Posterior cingulate gyrus (tissue), 11 donors: ENCODE data around the gene LECT2.

Experiments
- DNase-seq, 10 donors: peaks; one replicate each; pipeline versions ENCODE4 v3.0.0 to v3.0.0-alpha.2; 2020 to 2021; ENCODE audit warnings: mixed read lengths in 3 of 10
- intact Hi-C: fragments of 100-400 bp; cut with DNase I; formaldehyde crosslinking; loops from one replicate; pipeline ENCODE4 v1.15.1; 2023

The LECT2 gene

DNA sequence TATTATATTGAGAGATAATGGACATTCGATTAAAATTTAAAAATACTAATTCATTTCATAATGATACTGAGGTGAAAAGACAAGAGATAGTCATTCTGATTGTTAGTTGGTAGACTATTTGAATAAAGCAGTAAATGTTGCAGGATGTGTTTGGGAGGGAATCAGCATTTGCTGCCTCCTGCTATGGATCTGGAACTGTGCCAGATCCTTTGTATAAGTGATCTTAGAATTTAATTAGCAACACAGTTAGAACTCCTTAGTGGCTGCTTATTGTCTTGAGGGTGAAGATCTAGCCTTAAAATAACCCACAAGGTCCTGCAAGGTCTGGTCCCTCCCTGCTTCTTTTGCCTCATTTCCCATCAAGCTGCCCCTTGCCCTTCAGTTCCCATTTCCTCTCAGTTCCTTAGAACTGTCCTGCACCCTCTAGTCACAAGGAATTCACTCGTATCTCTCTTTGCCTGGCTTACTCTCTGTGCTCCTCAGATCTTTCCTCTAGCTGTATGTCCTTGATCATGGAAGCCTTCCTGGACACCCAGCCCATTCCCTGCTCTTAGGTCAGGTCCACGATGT, 12.5 kb downstream of the LECT2 start:
- intact Hi-C loops = loop anchor here (10.0 kb wide), 1 partner anchor 143 kb away; no protein-coding TSS in a partner anchor
- no peak for DNase-seq

- no peak for DNase-seq
- intact Hi-C loops = loop anchor here (10.0 kb wide), 1 partner anchor 143 kb away; no protein-coding TSS in a partner anchor
Observed at GRCh38 chr5:135941711-135942110, 13.1 kb downstream of the LECT2 start.

DNA sequence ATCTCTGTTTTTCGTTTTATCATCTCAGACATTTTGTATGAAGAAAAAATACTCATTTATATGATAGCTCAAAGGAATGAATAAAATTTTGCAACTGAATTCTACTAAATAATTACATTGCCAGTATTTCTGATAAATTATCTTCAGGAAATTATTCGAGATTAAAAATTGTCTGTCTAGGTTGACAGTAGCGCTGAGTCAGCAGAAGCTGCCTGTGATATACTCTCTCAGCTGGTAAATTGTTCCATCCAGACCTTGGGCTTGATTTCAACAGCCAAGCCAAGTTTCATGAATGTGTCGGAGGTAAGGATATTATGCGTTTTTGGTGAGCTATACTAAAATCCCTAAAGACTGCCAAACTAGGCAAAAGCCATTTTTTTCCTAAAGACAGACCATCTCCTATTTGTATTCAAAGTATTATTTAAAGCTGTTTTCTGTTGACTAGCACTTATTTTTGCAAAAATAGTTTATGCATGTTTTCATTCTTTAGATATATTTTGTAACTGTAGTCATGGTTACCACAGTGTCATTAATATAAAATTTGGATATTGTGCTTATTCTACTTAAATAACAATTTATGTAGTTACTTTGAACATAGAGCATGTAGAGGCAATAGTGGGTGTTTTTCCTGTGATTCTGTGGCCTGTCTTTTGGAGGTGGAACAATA, 17.4 kb downstream of the LECT2 start:
- no peak for DNase-seq
- intact Hi-C loops = no loop called here

DNA sequence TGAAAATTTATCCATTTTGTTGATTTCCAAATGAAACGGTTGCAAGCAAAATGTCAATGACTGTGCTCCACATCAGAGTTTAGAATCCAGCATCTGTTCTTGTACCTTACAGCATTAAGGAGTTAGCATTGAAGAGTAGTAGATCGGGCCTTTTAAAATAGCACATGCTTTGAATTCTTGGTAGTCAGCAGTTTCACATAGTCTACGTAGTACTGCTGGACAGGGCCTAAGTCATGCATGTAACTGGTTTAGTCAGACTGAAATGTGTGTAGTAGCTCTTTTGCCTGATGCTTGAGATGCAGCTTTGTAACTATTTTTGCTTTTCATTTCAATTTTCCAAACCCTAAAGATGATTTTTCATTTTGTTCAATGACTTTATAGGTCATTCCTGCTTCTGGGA, 19.8 kb downstream of the LECT2 start:
- intact Hi-C loops = no loop called here
- DNase-seq = no peak

DNA sequence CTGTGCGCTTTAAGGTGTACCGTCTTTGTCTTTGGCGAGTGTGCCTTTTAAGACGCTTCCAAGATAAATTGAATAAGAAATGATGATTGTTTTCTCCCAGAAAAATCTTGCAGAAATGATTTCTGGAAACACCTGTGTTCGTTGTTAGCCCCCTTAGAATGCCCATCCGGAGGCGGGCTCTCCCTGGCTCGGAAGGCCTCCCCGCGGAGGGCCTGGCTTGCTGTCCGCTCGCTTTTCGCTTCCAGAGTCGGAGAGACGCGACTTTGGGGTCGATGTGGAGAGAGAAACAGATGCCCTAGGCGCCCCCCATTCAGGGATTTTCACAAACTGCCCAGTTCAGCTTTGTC, 23.9 kb downstream of the LECT2 start:
- intact Hi-C loops = no loop called here
- DNase-seq = no peak

DNA sequence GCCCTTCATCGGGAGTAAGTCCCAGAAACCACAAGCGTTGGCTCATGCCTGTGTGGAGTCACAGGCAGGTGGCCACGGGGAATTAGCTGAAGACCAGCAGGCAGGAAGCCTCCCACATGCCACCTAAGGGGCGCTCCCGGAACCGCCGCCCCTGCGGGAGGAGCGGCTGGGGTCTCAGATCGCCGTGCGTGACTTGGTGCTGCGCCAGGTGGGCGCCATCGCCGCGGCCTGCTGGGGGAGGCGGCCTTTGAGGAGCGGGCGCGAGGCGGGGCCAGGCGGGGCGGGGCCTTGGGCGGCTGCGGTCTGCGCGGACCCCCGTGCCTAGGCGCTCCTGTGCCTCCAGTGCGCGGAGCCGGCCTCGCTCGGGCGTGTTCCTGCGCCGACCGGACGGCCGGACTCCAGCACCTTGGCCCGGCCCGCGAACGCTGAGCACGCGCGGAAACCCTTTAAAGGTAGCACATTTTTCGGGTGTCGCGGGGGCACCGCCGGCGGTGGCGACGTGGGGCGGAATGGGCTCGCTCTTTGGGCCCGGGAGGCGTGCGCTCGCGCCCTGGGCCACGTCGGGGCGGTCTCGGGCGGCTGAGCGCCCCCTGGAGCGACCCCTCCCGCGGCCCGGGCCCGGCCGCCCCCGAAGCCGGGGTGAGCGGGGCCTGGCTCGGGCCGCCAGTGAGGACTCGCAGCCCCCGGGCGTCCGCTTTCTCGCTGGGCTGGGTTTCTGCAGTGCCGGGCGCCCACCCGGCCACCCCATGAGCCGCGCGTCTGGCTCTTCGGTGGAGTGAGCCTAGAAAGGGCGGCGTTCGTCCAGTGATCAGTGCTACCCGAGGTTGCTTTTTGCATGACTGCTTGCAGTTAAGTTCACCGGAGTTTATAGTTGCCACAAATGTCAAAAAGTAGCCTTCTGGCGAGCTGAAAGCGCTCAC, 24.5 kb downstream of the LECT2 start:
- DNase-seq = peak in 3 of 10 donors; percentile 66 to 75 (median 66)
- intact Hi-C loops = no loop called here

DNA sequence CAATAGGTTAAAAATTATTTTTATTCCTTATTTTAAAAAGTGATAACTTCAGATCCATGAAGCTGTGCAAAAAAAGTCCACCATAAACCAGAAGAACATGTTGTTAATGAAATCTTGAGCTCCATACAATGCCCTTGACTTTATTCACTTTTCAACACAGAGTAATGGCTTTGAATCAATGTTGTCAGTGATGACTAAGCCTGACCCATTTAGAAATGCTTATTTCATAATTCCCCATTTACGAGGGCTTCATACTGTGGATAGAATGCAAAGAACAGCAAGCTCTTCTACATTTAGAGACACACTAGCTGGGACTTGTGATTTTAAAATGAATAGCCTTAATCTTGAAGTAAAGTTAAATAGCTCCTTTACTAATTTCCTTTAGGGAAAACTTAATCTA, 33.4 kb downstream of the LECT2 start:
- no peak for DNase-seq
- intact Hi-C loops = no loop called here

GRCh38 chr5:135920199-135920598, 34.6 kb downstream of the LECT2 start:
- DNase-seq = no peak
- intact Hi-C loops = no loop called here

DNA sequence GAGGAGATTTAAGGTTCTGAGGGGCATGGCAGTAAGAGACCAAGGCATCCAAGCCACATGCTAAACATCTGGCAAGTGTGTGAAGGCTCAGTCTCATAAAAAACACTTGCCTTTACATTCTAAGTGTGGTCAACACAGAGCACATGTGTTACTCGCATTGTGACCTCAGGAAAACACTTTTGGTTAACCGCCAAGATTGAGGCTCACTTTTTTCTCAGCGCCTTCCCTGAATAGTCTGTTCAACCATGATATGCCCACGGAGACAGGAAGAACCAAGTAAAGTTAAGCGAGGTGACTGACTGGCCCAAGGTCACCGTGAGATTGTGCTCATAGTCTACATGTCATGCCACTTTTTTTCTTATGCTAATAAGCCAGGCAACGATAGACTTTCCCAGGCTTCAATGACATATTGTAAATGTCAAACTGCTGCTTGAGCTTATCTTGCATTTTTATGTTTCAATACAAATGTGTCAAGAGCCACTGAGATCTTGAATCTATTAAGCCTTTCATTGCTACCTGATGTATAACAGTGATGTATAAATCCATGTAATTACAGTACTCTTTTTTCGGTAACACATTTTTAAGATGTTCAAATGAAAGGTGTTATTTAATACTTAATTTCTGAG, 38.0 kb downstream of the LECT2 start:
- DNase-seq = no peak
- intact Hi-C loops = no loop called here

DNA sequence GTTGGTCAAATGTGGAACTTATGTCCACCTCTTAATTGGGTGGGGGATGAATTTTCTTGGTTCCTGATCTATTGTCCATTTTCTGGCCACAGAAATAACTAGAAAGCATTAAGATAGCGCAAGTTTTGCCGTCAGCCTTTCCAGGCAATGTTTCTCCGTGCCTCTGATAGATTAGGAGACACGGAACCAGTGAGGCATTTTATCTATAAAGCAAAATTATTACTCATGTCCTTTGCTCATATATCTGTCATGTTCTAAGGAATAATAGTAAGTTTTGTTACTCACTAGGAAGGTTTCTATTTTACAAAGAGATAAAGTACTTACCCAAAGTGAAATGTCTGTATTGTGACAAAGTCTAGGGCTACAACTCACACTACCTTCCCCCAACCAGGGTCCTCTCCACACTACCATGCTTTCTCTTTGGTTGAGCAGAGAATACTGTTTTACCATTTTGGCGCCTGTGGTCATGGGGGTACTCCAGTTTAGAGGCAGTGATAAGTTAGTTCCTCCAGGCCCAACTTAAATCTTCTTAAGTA, 39.2 kb downstream of the LECT2 start:
- no peak for DNase-seq
- intact Hi-C loops = no loop called here

GRCh38 chr5:135913713-135914626, 40.8 kb downstream of the LECT2 start:
- DNase-seq = no peak
- intact Hi-C loops = no loop called here

DNA sequence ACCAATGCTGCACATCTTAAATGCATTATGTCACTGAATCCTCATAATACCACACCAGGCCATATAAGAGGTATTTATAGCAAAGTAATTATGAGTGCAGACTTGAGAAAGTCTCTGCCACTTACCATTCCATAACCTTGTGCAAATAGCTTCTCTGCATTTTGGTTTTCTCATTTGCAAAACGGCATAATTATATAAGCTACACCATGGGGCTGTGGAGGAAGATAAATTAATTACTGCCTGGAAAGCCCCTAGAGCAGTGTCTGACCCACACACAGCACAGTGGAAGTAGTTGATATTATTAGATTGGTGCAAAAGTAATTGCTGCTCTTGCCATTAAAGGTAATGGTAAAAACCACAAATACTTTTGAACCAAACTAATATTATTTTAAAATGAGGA, 49.6 kb downstream of the LECT2 start:
- intact Hi-C loops = no loop called here
- no peak for DNase-seq

- no peak for DNase-seq
- intact Hi-C loops = no loop called here
Observed at GRCh38 chr5:135901633-135902032, 53.1 kb downstream of the LECT2 start.

DNA sequence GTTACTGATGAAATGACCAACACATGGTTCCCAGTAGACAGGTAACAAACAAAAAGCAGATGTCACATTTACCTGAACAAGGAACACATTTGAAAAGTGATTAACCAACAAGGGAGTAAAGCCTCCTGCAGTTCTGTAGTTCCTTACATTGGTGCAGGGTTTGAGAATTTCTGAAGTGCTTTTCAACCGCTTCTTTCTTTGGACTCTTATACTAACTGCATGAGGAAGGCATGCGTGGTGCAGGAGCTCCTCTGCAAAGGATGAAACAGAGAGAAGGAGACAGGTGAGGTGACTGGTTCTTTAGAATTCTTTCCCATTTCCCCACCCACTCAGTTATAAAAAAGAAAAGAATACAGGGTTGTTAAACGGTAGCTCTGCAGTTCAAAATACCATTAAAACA, 54.5 kb downstream of the LECT2 start:
- intact Hi-C loops = no loop called here

DNA sequence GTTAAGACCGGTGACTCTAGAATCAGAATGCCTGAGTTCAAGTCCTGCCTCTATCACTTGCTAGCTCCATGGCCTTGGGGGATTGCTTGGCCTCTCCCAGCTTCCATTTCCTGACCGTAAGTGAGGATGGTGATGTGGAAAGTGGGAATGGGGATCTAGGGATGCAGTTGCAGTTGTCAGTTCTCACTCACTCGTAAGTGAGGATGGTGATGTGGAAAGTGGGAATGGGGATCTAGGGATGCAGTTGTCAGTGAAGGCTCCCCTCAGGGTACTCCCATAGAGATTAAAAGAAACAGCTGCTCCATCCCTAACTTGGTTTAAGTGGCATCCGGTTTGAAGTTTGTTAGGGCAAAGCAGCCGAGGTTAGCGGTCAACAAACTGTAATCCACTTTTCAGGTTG, 56.1 kb downstream of the LECT2 start:
- intact Hi-C loops = no loop called here
- DNase-seq = no peak

More for the DNA sequence above, 54.5 kb downstream of the LECT2 start:
- DNase-seq = no peak
